Peyer's patch (tissue), 4 donors: ENCODE measurements around the gene SGCA.

Experiments
- CTCF ChIP-seq, 6 experiments: fragments of 450-650 bp in 4 of 6; fragments of 200-600 bp in 2 of 6; sonication (generic) in 1 of 6; IDR thresholded peaks; one replicate each; pipeline ENCODE4 v1.5.1; 2017 to 2019; ENCODE audit warnings: antibody characterized with exemption in 6 of 6, mild to moderate bottlenecking in 3 of 6, moderate library complexity in 1 of 6
- POLR2A ChIP-seq, 2 donors: fragments of 450-650 bp; IDR thresholded peaks; one replicate each; pipeline ENCODE4 v1.5.1; 2017; ENCODE audit warnings: antibody characterized with exemption in 2 of 2, mild to moderate bottlenecking in 2 of 2, moderate library complexity in 2 of 2

- TF ChIP-seq CTCF (IDR thresholded peaks at IDR 0.05) (no peak), POLR2A (IDR thresholded peaks at IDR 0.05) (no peak)
Measured at GRCh38 chr17:50207315-50207714, 41.5 kb downstream of the SGCA start.
